C4-2B (cell line): ENCODE results near the gene NKD1.
A peak's percentile ranks its signal among the peaks of the same experiment; 100 is the strongest.

Experiments
- H3K27ac ChIP-seq: fragments of 450-650 bp; 2 replicates; pipeline ENCODE4 v1.5.1; 2017
- ZFX ChIP-seq: fragments of 450-650 bp; IDR thresholded peaks from 2 replicates; pipeline ENCODE4 v1.6.1; 2017
- TF ChIP-seq, protein P1 (sequence below): fragments of 450-650 bp; conservative IDR thresholded peaks from 2 replicates; pipeline ENCODE4 v1.5.1; 2017; ENCODE audit warnings: mild to moderate bottlenecking

The NKD1 gene

GRCh38 chr16:50598936-50599361 lies 50.8 kb downstream of the NKD1 start:
- TF ChIP-seq, protein P1, sequence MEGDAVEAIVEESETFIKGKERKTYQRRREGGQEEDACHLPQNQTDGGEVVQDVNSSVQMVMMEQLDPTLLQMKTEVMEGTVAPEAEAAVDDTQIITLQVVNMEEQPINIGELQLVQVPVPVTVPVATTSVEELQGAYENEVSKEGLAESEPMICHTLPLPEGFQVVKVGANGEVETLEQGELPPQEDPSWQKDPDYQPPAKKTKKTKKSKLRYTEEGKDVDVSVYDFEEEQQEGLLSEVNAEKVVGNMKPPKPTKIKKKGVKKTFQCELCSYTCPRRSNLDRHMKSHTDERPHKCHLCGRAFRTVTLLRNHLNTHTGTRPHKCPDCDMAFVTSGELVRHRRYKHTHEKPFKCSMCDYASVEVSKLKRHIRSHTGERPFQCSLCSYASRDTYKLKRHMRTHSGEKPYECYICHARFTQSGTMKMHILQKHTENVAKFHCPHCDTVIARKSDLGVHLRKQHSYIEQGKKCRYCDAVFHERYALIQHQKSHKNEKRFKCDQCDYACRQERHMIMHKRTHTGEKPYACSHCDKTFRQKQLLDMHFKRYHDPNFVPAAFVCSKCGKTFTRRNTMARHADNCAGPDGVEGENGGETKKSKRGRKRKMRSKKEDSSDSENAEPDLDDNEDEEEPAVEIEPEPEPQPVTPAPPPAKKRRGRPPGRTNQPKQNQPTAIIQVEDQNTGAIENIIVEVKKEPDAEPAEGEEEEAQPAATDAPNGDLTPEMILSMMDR = no peak
- no peak for TF ChIP-seq ZFX
- no peak overlapping the region for H3K27ac ChIP-seq

DNA sequence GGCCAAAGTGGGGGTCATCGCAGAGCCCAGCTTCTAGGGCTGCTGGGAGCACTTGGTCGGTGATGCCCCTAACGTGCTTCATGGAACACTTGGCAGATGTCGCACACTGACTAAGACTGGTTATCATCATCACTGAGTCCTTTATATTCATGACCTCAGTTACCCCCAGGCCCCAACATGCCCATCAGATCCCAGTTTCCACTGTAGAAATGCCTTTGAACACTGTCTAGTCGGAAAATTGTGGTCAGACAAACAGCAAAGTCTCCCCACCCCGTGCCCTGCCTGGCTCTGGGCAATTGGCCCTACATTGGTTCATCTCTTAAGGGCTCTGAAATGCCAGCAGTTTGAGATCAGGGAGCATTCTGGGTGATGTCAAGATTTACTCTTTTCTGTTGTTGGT lies 51.3 kb downstream of the NKD1 start:
- TF ChIP-seq ZFX = no peak
- TF ChIP-seq, protein P1 = no peak
- no peak overlapping the region for H3K27ac ChIP-seq

DNA sequence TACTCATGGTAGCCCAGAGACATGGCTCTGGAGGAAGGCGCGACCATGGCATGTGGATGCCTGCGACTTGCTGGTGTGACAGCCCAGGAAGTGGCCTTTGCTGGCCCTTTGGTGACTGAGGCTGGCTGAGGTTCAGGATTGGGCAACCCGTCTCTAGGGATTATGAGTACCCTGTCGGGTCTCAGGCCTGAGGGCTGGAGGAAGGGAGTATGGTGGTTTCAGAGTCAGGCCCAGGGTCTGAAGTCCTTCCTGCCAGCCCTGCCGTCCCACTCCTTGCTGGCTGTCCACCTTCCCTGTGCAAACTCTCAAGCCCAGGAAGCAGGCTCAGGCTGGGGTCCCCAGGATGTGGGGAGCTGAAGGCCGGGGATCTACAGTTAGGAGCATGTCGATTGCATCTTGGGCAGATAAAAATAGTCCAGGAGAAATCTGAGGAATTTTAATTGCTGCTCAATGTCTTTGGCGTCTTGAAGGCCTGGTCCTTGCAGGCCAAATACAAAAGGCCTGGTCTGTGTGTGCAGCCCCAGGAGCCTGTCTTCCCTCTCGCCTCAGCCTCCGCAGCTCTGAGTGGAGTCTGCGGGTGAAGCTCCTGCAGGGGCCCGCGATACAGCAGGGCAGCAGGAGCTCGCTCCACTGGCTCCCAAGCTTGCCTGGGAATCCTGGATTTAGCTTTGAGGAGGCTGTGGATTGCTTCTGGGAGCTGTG lies 52.5 kb downstream of the NKD1 start:
- TF ChIP-seq, protein P1 = no peak
- TF ChIP-seq ZFX = no peak

DNA sequence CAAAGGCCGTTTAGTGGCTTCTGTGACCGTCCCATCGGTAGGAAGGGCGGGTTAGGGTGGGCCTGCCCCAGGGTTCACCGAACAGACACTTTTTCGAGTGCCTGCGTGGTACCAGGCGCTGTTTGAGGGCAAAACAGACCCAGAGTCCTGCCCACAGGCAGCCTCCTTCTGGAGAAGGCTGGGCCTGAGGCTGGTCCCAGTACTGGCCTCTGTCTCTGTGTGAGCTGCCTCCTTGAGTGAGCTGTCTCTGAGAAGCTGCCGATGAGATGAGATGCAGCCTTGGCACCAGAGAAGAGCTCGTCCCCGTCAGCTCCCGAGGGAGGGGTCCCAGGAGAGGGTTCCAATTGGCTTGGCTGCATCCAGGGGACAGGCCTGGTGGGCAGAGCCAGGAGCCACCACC lies 53.1 kb downstream of the NKD1 start:
- TF ChIP-seq, protein P1 = no peak
- no peak for TF ChIP-seq ZFX

More for the DNA sequence above, 52.5 kb downstream of the NKD1 start:
- no peak overlapping the region for H3K27ac ChIP-seq

GRCh38 chr16:50602126-50602525 lies 53.9 kb downstream of the NKD1 start:
- TF ChIP-seq, protein P1 = no peak
- TF ChIP-seq ZFX = no peak
- H3K27ac ChIP-seq = peak overlapping the region; percentile 1; the same call in 1 of the 2 replicates

More for the DNA sequence above, 53.1 kb downstream of the NKD1 start:
- H3K27ac ChIP-seq = no peak overlapping the region

DNA sequence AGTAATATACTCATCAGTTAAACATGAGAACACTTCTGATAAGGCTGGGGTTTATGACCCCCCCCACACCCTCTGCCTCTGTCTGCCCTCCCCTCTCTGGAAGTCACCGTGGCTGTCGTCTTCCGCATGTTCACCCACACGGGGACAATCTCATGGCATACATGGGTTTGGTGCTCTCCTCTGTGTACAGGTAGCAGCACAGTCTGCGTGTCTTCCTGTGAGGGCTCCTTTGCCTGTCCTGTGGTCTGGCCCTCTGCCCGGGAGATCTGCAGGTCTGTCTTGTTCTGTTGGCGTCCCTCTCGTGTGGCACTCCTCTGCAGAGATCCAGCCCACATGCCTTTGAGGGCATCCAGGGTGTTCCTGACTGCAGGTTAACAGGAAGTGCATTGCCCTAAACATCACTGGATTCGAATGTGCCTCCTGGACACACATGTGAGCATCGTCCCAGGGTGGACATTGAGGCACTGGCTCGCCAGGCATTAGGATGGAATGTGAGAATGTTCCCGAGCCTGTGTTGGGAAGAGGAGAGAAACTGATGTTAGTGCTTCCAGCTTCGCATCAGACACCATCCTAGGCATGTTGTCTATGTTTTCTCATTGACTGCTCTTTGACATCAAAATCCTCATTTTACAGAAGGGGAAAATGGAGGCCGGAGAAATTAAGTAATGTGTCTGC lies 54.5 kb downstream of the NKD1 start:
- peak overlapping the region; percentile 1; the same call in 1 of the 2 replicates for H3K27ac ChIP-seq
- no peak for TF ChIP-seq ZFX
- TF ChIP-seq, protein P1 = no peak
